Measurements from ENCODE around the gene C5orf15.

C5orf15 gene

DNA sequence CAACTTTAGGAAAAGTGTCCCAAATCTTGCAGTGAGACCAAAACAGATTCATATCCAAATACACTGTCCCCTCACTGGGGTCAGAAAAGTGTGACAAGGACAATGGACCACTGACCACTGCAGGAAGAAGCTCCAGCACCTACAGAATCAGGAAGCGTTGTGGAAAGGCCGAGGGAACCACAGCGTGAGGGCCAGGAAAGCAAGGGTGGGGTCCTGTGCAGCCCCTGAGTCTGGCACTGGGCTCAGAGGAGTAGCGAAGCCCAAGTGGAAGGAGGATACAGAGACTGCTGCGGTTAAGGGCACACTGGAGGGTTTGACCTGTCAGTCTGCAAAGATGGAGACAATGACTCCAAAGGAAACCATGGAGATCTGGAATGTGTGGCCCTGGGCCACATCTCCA is 36.9 kb downstream of the C5orf15 start:
- no peak for DNase-seq
- H3K36me3 ChIP-seq: no peaks in the 10 kb centered on the region
- H3K4me3 ChIP-seq: no peak overlapping the region
- TF ChIP-seq, protein P1, sequence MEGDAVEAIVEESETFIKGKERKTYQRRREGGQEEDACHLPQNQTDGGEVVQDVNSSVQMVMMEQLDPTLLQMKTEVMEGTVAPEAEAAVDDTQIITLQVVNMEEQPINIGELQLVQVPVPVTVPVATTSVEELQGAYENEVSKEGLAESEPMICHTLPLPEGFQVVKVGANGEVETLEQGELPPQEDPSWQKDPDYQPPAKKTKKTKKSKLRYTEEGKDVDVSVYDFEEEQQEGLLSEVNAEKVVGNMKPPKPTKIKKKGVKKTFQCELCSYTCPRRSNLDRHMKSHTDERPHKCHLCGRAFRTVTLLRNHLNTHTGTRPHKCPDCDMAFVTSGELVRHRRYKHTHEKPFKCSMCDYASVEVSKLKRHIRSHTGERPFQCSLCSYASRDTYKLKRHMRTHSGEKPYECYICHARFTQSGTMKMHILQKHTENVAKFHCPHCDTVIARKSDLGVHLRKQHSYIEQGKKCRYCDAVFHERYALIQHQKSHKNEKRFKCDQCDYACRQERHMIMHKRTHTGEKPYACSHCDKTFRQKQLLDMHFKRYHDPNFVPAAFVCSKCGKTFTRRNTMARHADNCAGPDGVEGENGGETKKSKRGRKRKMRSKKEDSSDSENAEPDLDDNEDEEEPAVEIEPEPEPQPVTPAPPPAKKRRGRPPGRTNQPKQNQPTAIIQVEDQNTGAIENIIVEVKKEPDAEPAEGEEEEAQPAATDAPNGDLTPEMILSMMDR (IDR thresholded peaks at IDR 0.05): no peak
- H3K27me3 ChIP-seq: no peaks in the 10 kb centered on the region
- intact Hi-C loops (cut with DNase I; ENCODE audit: low total_unique reads): no loop called here
- peaks cover 0 to 45% (median 15%) of the 10 kb centered on the region in 4 donors for H3K4me1 ChIP-seq
- no peaks in the 10 kb centered on the region for H3K9me3 ChIP-seq
- H3K27ac ChIP-seq: no peak overlapping the region

DNA sequence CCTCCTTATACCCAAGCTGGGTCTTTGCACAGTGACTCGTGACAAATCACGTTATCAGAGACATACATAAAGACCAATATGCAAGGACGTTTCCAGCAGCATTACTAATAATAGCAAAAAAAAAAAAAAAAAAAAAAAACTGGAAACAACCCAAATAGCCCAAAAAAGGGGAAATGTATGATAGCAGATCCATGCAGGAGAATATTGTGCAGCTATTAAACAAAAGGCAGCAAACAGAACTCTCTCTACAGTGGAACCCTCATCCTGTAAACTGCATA is 37.7 kb downstream of the C5orf15 start:
- no peaks in the 10 kb centered on the region for H3K36me3 ChIP-seq
- H3K27me3 ChIP-seq: no peaks in the 10 kb centered on the region
- H3K4me3 ChIP-seq: no peak overlapping the region
- TF ChIP-seq, protein P1 (IDR thresholded peaks at IDR 0.05): no peak
- no peaks in the 10 kb centered on the region for H3K9me3 ChIP-seq
- H3K27ac ChIP-seq: peak overlapping the region; percentile 59 to 70
- intact Hi-C loops (cut with DNase I; ENCODE audit: low total_unique reads): no loop called here
- no peak for DNase-seq
- H3K4me1 ChIP-seq: peaks cover 0 to 45% (median 15%) of the 10 kb centered on the region in 4 donors

- intact Hi-C loops (cut with DNase I; ENCODE audit: low total_unique reads): no loop called here
- H3K27me3 ChIP-seq: no peaks in the 10 kb centered on the region
- peak overlapping the region in 1 of 2 donors; percentile 5 for H3K4me3 ChIP-seq
- no peaks in the 10 kb centered on the region for H3K36me3 ChIP-seq
- H3K4me1 ChIP-seq: peaks cover 0 to 42% (median 13%) of the 10 kb centered on the region in 4 donors
- TF ChIP-seq, protein P1 (IDR thresholded peaks at IDR 0.05): no peak
- peak overlapping the region; percentile 59 to 70 for H3K27ac ChIP-seq
- peak; percentile 35 to 88 for DNase-seq
- H3K9me3 ChIP-seq: no peaks in the 10 kb centered on the region
Observed at GRCh38 chr5:133930061-133930812, 38.2 kb downstream of the C5orf15 start.

DNA sequence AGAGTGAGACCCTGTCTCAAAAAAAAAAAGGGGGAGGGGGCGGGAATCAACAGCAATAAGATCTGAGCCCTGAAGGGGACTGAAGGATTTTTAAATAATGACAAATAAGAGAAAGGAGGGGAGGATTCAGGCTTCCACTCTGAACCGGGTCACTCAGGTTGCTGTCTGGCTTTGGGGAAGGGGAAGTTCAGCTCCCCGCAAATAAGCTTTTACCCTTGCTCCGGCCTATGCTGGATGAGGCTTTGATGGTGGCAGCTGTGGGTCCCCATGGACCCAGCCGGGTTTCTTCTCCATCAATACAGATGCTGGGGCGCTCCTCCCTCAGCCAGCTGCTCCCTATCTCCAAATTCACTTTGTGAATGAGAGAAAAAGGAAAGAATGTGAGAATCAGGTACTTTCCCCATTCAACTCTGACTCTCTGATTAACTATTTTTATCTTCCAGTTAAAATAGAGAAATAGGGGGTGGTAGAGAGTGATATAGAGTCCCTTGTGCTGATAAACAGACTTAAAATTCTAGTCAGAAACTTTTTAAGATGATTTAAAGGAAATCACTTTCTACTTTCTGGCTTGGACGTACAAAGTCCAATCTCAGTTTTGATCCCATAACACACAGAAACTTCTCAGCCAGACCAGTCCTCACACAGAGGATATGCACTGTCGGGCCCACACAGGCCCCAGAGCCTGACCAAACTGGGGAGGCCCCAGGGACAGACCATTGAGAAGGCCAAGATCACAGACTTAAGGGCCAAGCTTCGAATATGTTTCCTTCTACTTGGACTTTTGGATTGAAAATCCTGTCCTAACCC is 39.6 kb downstream of the C5orf15 start:
- H3K9me3 ChIP-seq: no peaks in the 10 kb centered on the region
- DNase-seq: no peak
- H3K27ac ChIP-seq: peak overlapping the region in 1 of 2 donors; percentile 70
- no peak overlapping the region for H3K4me3 ChIP-seq
- peaks cover 0 to 36% (median 10%) of the 10 kb centered on the region in 4 donors for H3K4me1 ChIP-seq
- TF ChIP-seq, protein P1 (IDR thresholded peaks at IDR 0.05): no peak
- H3K36me3 ChIP-seq: no peaks in the 10 kb centered on the region
- no peaks in the 10 kb centered on the region for H3K27me3 ChIP-seq
- intact Hi-C loops (cut with DNase I; ENCODE audit: low total_unique reads): no loop called here

GRCh38 chr5:133927300-133928180 is 40.9 kb downstream of the C5orf15 start:
- no peaks in the 10 kb centered on the region for H3K27me3 ChIP-seq
- no peaks in the 10 kb centered on the region for H3K9me3 ChIP-seq
- DNase-seq: no peak
- H3K4me3 ChIP-seq: no peak overlapping the region
- H3K36me3 ChIP-seq: no peaks in the 10 kb centered on the region
- TF ChIP-seq, protein P1 (IDR thresholded peaks at IDR 0.05): no peak
- peak overlapping the region in 1 of 2 donors; percentile 2 for H3K27ac ChIP-seq
- H3K4me1 ChIP-seq: peaks cover 0 to 23% (median 10%) of the 10 kb centered on the region in 4 donors
- intact Hi-C loops (cut with DNase I; ENCODE audit: low total_unique reads): no loop called here
